Measurements from ENCODE around the gene TUBG2.

The TUBG2 gene

GRCh38 chr17:42677921-42678781, 19.1 kb downstream of the TUBG2 start:
- DNase-seq: peak; percentile 62 to 91

DNA sequence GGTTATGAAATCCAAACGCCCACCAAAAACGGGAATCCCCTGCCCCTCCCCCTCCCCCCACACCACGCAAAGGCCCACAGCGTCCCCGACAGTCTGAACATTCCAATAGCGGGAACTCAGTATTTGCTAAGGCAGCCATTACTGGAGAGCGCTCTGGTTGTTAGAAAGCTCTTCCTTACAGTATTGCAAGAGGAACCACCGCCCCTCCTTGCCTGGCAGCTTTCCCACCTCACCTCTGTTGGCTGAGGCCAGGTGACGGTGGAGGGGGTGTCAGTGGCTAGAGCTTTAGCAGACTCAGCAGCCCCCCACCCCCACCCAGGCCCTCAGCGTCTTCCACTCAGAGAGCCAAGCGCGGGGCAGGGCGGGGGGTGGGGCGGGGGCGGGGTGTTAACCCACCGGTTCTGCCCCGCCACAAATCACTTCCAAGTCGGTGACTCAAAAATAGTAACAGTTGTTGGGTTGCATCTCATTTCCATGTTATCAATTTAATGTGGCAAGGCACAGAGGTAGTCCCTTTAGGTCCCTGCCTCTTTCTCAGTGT, 19.9 kb downstream of the TUBG2 start:
- DNase-seq: peak; percentile 31 to 80

- peak; percentile 35 to 88 for DNase-seq
Observed at GRCh38 chr17:42679492-42680330, 20.6 kb downstream of the TUBG2 start.

DNA sequence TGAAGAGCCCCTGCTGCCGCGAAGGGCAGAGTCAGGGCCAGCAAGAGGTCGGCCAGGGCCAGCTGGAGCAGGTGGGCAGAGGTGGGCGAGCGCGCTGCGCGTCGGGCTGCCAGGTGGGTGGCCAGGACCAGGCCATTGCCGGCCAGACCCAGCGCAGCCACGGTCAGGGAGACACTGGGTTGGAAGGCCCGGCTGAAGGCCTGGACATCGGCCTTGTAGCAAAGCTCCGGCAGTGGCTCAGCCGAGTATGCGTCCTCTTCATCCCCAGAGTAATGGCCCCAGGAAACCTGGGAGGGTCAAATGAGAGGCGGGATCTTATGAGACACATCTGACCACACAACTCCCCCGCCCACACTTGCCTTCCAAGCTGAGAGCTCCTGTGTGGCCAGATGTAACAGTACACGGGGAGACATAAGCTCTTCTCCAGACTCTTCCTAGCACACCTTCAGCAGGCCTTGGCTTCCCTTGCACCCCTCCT, 21.3 kb downstream of the TUBG2 start:
- peak in 1 of 2 experiments; percentile 28 for DNase-seq

DNA sequence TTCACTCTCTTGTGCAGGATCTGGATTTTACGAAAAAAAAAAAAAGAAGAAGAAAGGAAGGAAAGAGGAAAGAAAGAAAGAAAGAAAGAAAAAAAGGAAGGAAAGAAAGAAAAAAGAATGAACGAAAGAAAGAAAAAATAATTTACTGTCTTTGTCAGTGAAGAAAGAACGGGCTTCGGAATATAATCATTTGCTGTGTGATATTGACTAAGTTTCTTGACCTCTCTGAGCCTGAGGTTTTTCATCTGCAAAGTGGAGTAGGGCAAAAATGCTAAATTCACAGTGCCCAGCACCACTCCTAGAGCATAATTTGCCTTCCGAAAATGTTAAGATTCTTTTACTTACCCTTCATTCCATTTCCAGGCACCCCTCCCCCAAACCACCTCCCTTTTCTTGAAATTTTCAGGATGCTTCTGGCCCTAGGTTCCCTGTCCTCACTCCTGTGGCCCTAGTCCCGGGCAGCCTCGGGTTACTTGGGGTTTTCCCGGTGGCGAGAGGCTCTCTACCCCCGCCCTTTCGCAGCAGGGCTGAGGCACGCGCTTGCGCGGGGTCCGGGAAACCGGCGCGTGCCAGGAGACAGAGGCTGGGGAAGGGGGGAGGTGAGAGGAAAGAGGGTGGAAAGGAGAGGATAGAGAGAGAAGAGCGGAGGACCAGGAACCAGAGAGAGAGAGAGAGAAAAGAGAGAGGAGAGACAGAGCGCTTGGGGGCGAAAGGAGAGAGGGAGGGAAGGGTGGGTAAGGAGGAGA, 23.1 kb downstream of the TUBG2 start, which contains the start of gene CNTNAP1:
TSS of gene CNTNAP1 (plus strand) at position 556 of the 746 bp plus-strand sequence. CDS start 299 bp downstream, outside the sequence.
- DNase-seq: peak; percentile 62 to 90

GRCh38 chr17:42682722-42683403, 23.8 kb downstream of the TUBG2 start:
- peak; percentile 62 to 88 for DNase-seq

DNA sequence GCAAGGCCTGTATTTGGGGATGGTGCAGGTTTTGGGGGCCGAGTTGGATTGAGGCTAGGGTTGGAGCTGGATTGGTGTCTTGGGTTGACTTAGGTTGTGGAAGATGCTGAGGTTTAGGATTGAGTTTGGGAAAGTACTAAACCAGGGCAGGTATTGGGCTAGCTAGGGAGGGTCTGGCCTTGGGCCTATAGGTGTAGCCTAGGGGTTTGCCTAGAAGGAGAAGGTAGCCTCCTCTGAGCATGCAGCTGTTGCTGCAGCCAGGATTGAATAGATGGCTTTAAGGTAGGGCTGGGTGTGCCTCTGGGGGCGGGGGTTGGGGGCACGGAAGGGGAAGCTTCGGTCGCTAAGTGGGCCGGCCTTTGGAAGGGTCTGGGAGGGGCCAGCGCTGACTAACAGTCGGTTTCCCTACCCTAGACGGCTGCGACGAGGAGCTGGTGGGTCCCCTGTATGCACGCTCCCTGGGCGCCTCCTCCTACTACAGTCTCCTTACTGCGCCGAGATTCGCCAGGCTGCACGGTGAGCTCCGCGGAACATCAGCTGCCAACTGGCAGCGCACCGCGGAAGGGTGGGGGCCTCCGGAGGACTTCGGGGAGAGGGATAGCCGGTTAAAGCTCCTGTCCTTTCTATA, 24.4 kb downstream of the TUBG2 start:
- peak; percentile 14 to 68 for DNase-seq

- DNase-seq: no peak
Observed at GRCh38 chr17:42684929-42685556, 26.0 kb downstream of the TUBG2 start.

- DNase-seq: no peak
Observed at GRCh38 chr17:42685831-42686230, 26.7 kb downstream of the TUBG2 start.

GRCh38 chr17:42686520-42687128, 27.5 kb downstream of the TUBG2 start:
- DNase-seq: no peak

DNA sequence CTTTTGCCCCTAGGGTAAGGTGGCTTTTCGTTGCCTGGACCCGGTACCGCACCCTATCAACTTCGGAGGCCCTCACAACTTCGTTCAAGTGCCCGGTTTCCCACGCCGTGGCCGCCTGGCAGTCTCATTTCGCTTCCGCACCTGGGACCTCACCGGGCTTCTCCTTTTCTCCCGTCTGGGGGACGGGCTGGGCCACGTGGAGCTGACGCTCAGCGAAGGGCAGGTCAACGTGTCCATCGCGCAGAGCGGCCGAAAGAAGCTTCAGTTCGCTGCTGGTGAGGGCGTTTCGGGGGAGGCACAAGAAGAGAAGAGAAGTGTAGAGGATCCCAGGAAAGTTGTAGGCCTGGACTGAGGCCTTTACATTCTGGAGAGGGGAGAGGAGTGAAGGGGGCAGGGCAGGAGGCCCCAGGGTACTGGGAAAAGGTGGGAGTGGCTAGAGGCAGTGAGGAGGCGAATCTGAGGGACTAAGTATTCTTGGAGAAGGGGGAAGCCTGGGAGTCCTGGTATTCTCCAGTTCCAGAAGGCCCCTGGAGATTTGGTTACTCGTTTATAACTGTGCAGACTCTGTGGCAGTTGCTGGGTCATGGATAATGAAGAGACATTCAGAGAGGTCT, 28.7 kb downstream of the TUBG2 start:
- no peak for DNase-seq

DNA sequence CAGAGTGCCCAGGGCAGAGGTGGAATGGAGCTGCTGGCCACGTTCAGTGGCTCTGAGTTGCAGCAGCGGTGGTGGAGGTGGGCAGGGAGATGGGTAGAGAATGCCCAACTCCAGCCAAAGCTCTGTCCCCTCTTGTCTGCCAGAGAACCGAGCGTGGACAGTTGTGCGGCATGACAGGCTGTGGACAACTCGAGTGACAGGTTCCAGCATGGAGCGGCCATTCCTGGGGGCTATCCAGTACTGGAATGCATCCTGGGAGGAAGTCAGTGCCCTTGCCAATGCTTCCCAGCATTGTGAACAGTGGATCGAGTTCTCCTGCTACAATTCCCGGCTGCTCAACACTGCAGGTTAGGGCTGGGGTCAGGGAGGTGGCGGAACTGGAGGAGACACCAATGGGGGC, 31.5 kb downstream of the TUBG2 start:
- no peak for DNase-seq

- DNase-seq: no peak
Observed at GRCh38 chr17:42691021-42691545, 32.0 kb downstream of the TUBG2 start.

DNA sequence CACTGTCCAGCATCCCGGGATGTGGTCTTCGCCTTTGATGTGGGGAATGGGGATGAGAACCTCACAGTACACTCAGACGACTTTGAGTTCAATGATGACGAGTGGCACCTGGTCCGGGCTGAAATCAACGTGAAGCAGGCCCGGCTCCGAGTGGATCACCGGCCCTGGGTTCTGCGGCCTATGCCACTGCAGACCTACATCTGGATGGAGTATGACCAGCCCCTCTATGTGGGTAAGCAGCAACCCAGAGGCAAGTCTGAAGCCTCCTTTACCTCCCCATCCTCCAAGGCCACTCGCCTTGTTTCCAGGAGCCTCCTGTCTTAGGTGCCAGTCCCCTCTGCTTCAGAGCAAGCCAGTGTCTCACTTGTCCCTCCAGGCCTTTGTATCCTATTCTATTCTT, 33.4 kb downstream of the TUBG2 start:
- DNase-seq: no peak

- no peak for DNase-seq
Observed at GRCh38 chr17:42694524-42694923, 35.4 kb downstream of the TUBG2 start.

GRCh38 chr17:42695500-42695899, 36.4 kb downstream of the TUBG2 start:
- no peak for DNase-seq

GRCh38 chr17:42697108-42697811, 38.2 kb downstream of the TUBG2 start:
- no peak for DNase-seq

GRCh38 chr17:42698736-42699414, 39.8 kb downstream of the TUBG2 start:
- no peak for DNase-seq

DNA sequence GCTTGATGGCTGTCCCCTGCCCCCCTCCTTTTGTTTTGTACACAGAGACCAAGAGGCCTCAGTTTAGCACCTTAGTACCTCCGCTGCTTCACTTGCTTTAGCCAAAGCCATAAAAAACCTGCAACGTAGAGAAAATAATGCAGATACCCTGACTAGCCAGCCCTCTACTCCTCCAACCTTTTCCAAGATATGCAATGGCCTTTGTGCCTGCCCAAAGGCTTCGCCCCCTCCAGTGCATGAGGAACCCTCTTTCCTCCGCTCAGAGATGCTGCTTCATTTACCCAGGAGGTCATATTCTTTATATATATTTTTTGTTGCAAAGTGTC, 40.3 kb downstream of the TUBG2 start:
- no peak for DNase-seq
